ENCODE measurements around the gene CCIN. TPM values are rescaled to one million over a fixed set of nuclear protein-coding genes. Genes with fewer than 3 reads are reported as not detected.

Gene CCIN
- total RNA-seq, 2 donors from 2014 or later: 1.6 to 2.3 TPM

DNA sequence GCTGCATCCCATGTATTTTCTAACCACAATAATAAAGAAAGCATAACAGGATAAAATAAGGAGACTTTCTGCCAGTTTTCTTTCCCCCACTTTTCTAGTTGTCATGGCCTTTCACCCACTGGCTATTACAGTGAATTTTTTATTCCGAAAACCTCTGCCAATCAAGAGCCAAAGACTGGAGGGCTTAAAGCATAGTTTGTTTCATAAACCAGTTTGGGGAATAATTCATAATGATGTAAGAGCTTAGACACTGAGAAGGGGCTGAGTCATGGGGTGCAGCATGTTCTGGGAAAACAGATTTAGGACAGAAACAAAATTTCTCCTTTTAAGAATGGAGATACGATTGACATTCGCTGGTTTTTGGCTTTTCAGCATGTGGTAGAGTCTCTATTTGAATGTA lies 37.1 kb upstream of the CCIN start:
- ATAC-seq (ENCODE audit: insufficient number of reproducible peaks, low FRiP score, low read depth) (peak; percentile 9), DNase-seq (ENCODE audit: low spot score) (no peak)
- peak overlapping the region in 1 of 2 donors; percentile 1 for H3K27ac ChIP-seq
- H3K9me3 ChIP-seq: no peaks in the 10 kb centered on the region
- peaks cover 2 to 7% of the 10 kb centered on the region in 2 donors for H3K4me1 ChIP-seq (ENCODE audit: control insufficient read depth in 1 of 2, low read depth in 2 of 2)
- H3K27me3 ChIP-seq (replicated peaks; ENCODE audit: insufficient read depth): no peaks in the 10 kb centered on the region
- no peaks in the 10 kb centered on the region for H3K36me3 ChIP-seq
- H3K4me3 ChIP-seq: no peak overlapping the region
- TF ChIP-seq CTCF (IDR thresholded peaks at IDR 0.05): no peak

DNA sequence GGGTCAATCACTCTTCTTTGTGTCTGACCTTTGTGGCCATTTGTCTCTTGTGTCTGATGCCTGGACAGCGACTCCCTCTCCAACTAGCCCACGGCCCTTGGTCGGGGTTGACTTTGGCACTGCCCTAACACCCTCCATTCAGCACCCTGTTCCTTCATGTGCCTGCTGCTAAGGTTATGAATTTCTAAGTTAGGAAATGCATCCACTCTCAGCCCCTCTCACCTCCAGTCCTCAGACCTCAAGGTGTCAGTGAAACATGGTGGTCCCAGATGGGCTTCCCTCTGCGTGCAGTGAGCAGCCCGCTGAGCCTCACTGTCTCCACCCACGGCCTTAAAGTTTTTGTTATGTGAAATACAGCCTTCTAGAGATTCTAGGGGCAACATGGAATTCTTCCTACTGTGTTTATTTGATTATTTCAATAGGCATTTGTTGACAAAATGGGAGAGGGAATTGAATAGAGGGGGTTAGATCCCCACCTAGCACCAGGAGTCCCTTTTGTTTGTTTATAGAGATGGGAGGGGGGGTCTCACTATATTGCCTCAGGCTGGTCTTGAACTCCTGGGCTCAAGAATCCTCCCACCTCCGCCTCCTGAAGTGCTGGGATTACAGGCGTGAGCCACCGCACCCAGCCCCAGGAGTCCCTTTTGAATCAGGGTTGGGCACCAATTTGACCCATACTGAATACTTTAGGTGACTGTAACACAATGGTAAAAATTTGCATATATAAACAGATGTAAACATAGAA lies 34.3 kb upstream of the CCIN start:
- Histone ChIP-seq H3K9me3 (no peaks in the 10 kb centered on the region), H3K4me3 (no peak overlapping the region), H3K27me3 (replicated peaks; ENCODE audit: insufficient read depth) (no peaks in the 10 kb centered on the region), H3K36me3 (no peaks in the 10 kb centered on the region), H3K4me1 (ENCODE audit: control insufficient read depth in 1 of 2, low read depth in 2 of 2) (peaks cover 7 to 34% of the 10 kb centered on the region in 2 donors), H3K27ac (no peak overlapping the region)
- no peak for ATAC-seq (ENCODE audit: insufficient number of reproducible peaks, low FRiP score, low read depth)
- no peak for DNase-seq (ENCODE audit: low spot score)
- no peak for TF ChIP-seq CTCF (IDR thresholded peaks at IDR 0.05)

GRCh38 chr9:36135741-36136271 lies 33.4 kb upstream of the CCIN start:
- TF ChIP-seq CTCF (IDR thresholded peaks at IDR 0.05): no peak
- peak overlapping the region in 1 of 2 donors; percentile 39 for H3K27ac ChIP-seq
- DNase-seq (ENCODE audit: low spot score) (no peak), ATAC-seq (ENCODE audit: insufficient number of reproducible peaks, low FRiP score, low read depth) (no peak)
- peak overlapping the region; percentile 72 for H3K4me3 ChIP-seq
- no peaks in the 10 kb centered on the region for H3K27me3 ChIP-seq (replicated peaks; ENCODE audit: insufficient read depth)
- H3K9me3 ChIP-seq: no peaks in the 10 kb centered on the region
- H3K4me1 ChIP-seq (ENCODE audit: control insufficient read depth in 1 of 2, low read depth in 2 of 2): peaks cover 13 to 42% of the 10 kb centered on the region in 2 donors
- no peaks in the 10 kb centered on the region for H3K36me3 ChIP-seq

GRCh38 chr9:36136272-36136893 lies 32.8 kb upstream of the CCIN start, which contains the start of gene GLIPR2:
TSS of gene GLIPR2 (plus strand) at chr9:36136733. CDS start at chr9:36136779, 46 bp downstream.
- Histone ChIP-seq H3K4me1 (ENCODE audit: control insufficient read depth in 1 of 2, low read depth in 2 of 2) (peaks cover 13 to 48% of the 10 kb centered on the region in 2 donors), H3K27me3 (replicated peaks; ENCODE audit: insufficient read depth) (no peaks in the 10 kb centered on the region), H3K27ac (peak within 1 kb of the TSS; percentile 39 to 63), H3K9me3 (no peaks in the 10 kb centered on the region), H3K4me3 (peak within 1 kb of the TSS; percentile 72), H3K36me3 (no peaks in the 10 kb centered on the region)
- ATAC-seq (ENCODE audit: insufficient number of reproducible peaks, low FRiP score, low read depth) (no peak), DNase-seq (ENCODE audit: low spot score) (no peak)
- TF ChIP-seq CTCF (IDR thresholded peaks at IDR 0.05): peak; percentile 52

- DNase-seq (ENCODE audit: low spot score) (no peak), ATAC-seq (ENCODE audit: insufficient number of reproducible peaks, low FRiP score, low read depth) (no peak)
- Histone ChIP-seq H3K9me3 (no peaks in the 10 kb centered on the region), H3K27ac (peak overlapping the region; percentile 39 to 63), H3K4me1 (ENCODE audit: control insufficient read depth in 1 of 2, low read depth in 2 of 2) (peaks cover 14 to 53% of the 10 kb centered on the region in 2 donors), H3K27me3 (replicated peaks; ENCODE audit: insufficient read depth) (no peaks in the 10 kb centered on the region), H3K36me3 (no peaks in the 10 kb centered on the region), H3K4me3 (peak overlapping the region; percentile 72)
- no peak for TF ChIP-seq CTCF (IDR thresholded peaks at IDR 0.05)
These were observed 32.2 kb upstream of the CCIN start for GRCh38 chr9:36136894-36137391.
